ENCODE measurements around the gene INTS7. TPM values are rescaled to one million over a fixed set of nuclear protein-coding genes. Genes with fewer than 3 reads are reported as not detected.

INTS7 gene
- total RNA-seq, 1 experiment from 2014 or later, result 36.5 TPM

- intact Hi-C loops (cut with micrococcal nuclease; ENCODE audit: unreplicated experiment), result no loop called here
- CTCF ChIA-PET, result no interaction called here
- TF ChIP-seq CTCF (IDR thresholded peaks at IDR 0.05; ENCODE audit: unreplicated experiment), result no peak
Observed at GRCh38 chr1:211951856-211952255, 83.5 kb downstream of the INTS7 start.

GRCh38 chr1:211948377-211948776, 87.0 kb downstream of the INTS7 start:
- Mint-ChIP-seq H3K4me3 (ENCODE audit: low read depth, unreplicated experiment) (no peak overlapping the region), H3K27me3 (ENCODE audit: unreplicated experiment) (no peaks in the 10 kb centered on the region), H3K27ac (ENCODE audit: unreplicated experiment) (no peak overlapping the region), H3K9me3 (ENCODE audit: low read depth, unreplicated experiment) (no peaks in the 10 kb centered on the region), H3K36me3 (ENCODE audit: insufficient read depth, unreplicated experiment) (peaks cover 10% of the 10 kb centered on the region), H3K4me1 (ENCODE audit: low read depth, unreplicated experiment) (peaks cover 14% of the 10 kb centered on the region)
- TF ChIP-seq CTCF (IDR thresholded peaks at IDR 0.05; ENCODE audit: unreplicated experiment), result no peak
- DNase-seq, result no peak
- CTCF ChIA-PET, result no interaction called here
- intact Hi-C loops (cut with micrococcal nuclease; ENCODE audit: unreplicated experiment), result loop anchor here (5.0 kb wide), 1 partner anchor 266 kb away; no protein-coding TSS in a partner anchor
- no TSS peak for BruUV-seq (replicated peaks)

More at GRCh38 chr1:211951856-211952255, 83.5 kb downstream of the INTS7 start:
- no TSS peak for BruUV-seq (replicated peaks)
- no peak overlapping the region for H3K27ac Mint-ChIP-seq (ENCODE audit: unreplicated experiment)
- no peaks in the 10 kb centered on the region for H3K4me1 Mint-ChIP-seq (ENCODE audit: low read depth, unreplicated experiment)
- H3K4me3 Mint-ChIP-seq (ENCODE audit: low read depth, unreplicated experiment), result no peak overlapping the region
- no peaks in the 10 kb centered on the region for H3K27me3 Mint-ChIP-seq (ENCODE audit: unreplicated experiment)
- H3K36me3 Mint-ChIP-seq (ENCODE audit: insufficient read depth, unreplicated experiment), result peaks cover 6% of the 10 kb centered on the region
- peak; percentile 48 for DNase-seq
- H3K9me3 Mint-ChIP-seq (ENCODE audit: low read depth, unreplicated experiment), result no peaks in the 10 kb centered on the region

GRCh38 chr1:211947396-211948295, 87.7 kb downstream of the INTS7 start:
- no peaks in the 10 kb centered on the region for H3K27me3 Mint-ChIP-seq (ENCODE audit: unreplicated experiment)
- H3K4me1 Mint-ChIP-seq (ENCODE audit: low read depth, unreplicated experiment), result peaks cover 14% of the 10 kb centered on the region
- BruUV-seq (replicated peaks), result no TSS peak
- peaks cover 10% of the 10 kb centered on the region for H3K36me3 Mint-ChIP-seq (ENCODE audit: insufficient read depth, unreplicated experiment)
- H3K27ac Mint-ChIP-seq (ENCODE audit: unreplicated experiment), result no peak overlapping the region
- H3K4me3 Mint-ChIP-seq (ENCODE audit: low read depth, unreplicated experiment), result no peak overlapping the region
- intact Hi-C loops (cut with micrococcal nuclease; ENCODE audit: unreplicated experiment), result loop anchor here (5.0 kb wide), 1 partner anchor 265 kb away; no protein-coding TSS in a partner anchor
- no peak for TF ChIP-seq CTCF (IDR thresholded peaks at IDR 0.05; ENCODE audit: unreplicated experiment)
- no peaks in the 10 kb centered on the region for H3K9me3 Mint-ChIP-seq (ENCODE audit: low read depth, unreplicated experiment)
- CTCF ChIA-PET, result no interaction called here
- DNase-seq, result no peak

- DNase-seq, result peak; percentile 85
- Mint-ChIP-seq H3K27me3 (ENCODE audit: unreplicated experiment) (no peaks in the 10 kb centered on the region), H3K36me3 (ENCODE audit: insufficient read depth, unreplicated experiment) (peaks cover 10% of the 10 kb centered on the region), H3K27ac (ENCODE audit: unreplicated experiment) (peak overlapping the region; percentile 43), H3K4me1 (ENCODE audit: low read depth, unreplicated experiment) (peaks cover 14% of the 10 kb centered on the region), H3K4me3 (ENCODE audit: low read depth, unreplicated experiment) (no peak overlapping the region), H3K9me3 (ENCODE audit: low read depth, unreplicated experiment) (no peaks in the 10 kb centered on the region)
- TF ChIP-seq CTCF (IDR thresholded peaks at IDR 0.05; ENCODE audit: unreplicated experiment), result peak; percentile 43
- intact Hi-C loops (cut with micrococcal nuclease; ENCODE audit: unreplicated experiment), result loop anchor here (1.0 to 5.0 kb wide), 3 partner anchors 116 to 263 kb away; no protein-coding TSS in a partner anchor
- BruUV-seq (replicated peaks), result no TSS peak
- CTCF ChIA-PET, result interaction anchor here (0.7 to 1.5 kb wide), 9 partner anchors 8 to 264 kb away, joined by 3 to 25 read pairs (median 6); partner anchors contain the start of genes DTL and INTS7
Observed at GRCh38 chr1:211944733-211945500, 90.4 kb downstream of the INTS7 start.

Data from Calu3 (cell line).